ENCODE measurements around the gene SLC9C1.

The SLC9C1 gene

DNA sequence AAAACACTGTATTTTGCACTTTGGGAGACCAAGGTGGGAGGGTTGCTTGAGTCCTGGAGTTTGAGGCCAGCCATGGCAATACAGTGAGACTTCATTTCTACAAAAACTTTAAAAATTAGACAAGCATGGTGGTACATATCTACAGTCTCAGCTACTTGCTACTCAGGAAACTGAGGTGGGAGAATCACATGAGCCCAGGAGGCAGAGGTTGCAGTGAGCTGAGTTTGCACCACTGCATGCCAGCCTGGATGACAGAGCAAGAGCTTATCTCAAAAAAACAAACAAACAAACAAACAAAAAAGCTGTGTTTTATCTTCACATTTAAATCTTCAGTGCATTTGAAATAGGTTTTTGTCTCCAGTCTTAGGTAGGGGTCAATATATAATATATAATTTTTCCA, 4.8 kb upstream of the SLC9C1 start:
- Mint-ChIP-seq H3K4me1 (peaks cover 36% of the 10 kb centered on the region), H3K27me3 (no peaks in the 10 kb centered on the region), H3K9me3 (no peaks in the 10 kb centered on the region), H3K36me3 (no peaks in the 10 kb centered on the region), H3K4me3 (no peak overlapping the region), H3K27ac (peak overlapping the region; percentile 60)
- CTCF ChIA-PET, result interaction anchor here (0.6 to 1.2 kb wide), 4 partner anchors 20 to 187 kb away, joined by 3 to 6 read pairs (median 4); no protein-coding TSS in a partner anchor
- peak; percentile 26 for DNase-seq

DNA sequence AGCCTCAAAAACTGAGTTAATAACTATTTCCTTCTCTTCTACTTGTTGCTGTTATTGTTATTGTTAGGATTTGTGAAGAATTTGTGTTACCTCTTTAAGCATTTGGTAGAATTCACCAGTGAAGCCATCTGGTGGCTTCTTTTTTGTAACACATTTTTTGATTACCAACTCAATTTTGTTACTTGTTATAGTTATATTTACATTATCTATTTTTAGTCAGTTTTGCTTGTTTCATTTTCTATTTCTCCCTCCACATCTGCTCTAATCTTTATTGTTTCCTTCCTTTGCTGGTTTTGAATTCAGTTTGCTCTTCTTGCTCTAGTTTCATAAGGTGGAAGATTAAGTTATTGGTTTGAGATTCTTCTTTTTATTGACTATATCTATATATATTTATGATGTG, 3.7 kb upstream of the SLC9C1 start:
- peak overlapping the region; percentile 0 for H3K4me3 Mint-ChIP-seq

DNA sequence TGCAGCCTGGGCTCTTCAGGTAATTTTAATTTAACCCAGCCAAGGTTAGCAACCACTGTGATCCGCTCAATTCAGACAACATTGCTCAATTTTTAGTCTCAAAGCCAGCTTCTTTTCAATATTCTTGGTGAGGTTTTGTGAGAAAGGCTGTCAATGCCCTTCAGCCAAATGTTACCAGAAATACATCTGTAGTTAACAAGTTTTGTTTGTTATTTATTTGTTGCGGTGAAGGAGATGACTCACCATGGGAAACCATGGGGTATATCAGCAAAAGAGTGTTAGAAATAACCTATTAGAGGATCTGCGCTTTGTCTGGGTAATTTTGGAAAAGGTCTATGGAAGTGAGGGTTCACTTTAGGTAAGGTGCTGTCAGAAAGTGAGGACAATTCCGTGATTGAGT, 5.0 kb downstream of the SLC9C1 start:
- no peak overlapping the region for H3K4me3 Mint-ChIP-seq
- no peak overlapping the region for H3K27ac Mint-ChIP-seq
- no peaks in the 10 kb centered on the region for H3K27me3 Mint-ChIP-seq
- peaks cover 5% of the 10 kb centered on the region for H3K9me3 Mint-ChIP-seq
- no peak for DNase-seq
- CTCF ChIA-PET, result interaction anchor here (1.1 to 2.8 kb wide), 3 partner anchors 150 to 177 kb away, joined by 3 to 9 read pairs (median 5); no protein-coding TSS in a partner anchor
- no peaks in the 10 kb centered on the region for H3K36me3 Mint-ChIP-seq
- peaks cover 9% of the 10 kb centered on the region for H3K4me1 Mint-ChIP-seq

More for the DNA sequence above, 3.7 kb upstream of the SLC9C1 start:
- Mint-ChIP-seq H3K27me3 (no peaks in the 10 kb centered on the region), H3K27ac (peak overlapping the region; percentile 89), H3K9me3 (no peaks in the 10 kb centered on the region), H3K4me1 (peaks cover 43% of the 10 kb centered on the region), H3K36me3 (no peaks in the 10 kb centered on the region)
- CTCF ChIA-PET, result interaction anchor here (1.0 to 1.6 kb wide), 4 partner anchors 12 to 197 kb away, joined by 3 to 6 read pairs (median 3); no protein-coding TSS in a partner anchor
- DNase-seq, result no peak

GRCh38 chr3:112280266-112280665, 13.8 kb downstream of the SLC9C1 start:
- no peaks in the 10 kb centered on the region for H3K36me3 Mint-ChIP-seq
- peaks cover 10% of the 10 kb centered on the region for H3K27me3 Mint-ChIP-seq
- no peak for DNase-seq
- no peaks in the 10 kb centered on the region for H3K9me3 Mint-ChIP-seq
- no peak overlapping the region for H3K4me3 Mint-ChIP-seq
- no peak overlapping the region for H3K27ac Mint-ChIP-seq
- CTCF ChIA-PET, result interaction anchor here (0.7 kb wide), 1 partner anchor 12 kb away, joined by 3 read pairs; no protein-coding TSS in a partner anchor
- no peaks in the 10 kb centered on the region for H3K4me1 Mint-ChIP-seq

- no peak overlapping the region for H3K4me3 Mint-ChIP-seq
- no peak for DNase-seq
- H3K27ac Mint-ChIP-seq, result no peak overlapping the region
- H3K27me3 Mint-ChIP-seq, result no peaks in the 10 kb centered on the region
- no peaks in the 10 kb centered on the region for H3K4me1 Mint-ChIP-seq
- H3K9me3 Mint-ChIP-seq, result no peaks in the 10 kb centered on the region
- H3K36me3 Mint-ChIP-seq, result no peaks in the 10 kb centered on the region
- CTCF ChIA-PET, result no interaction called here
Observed at GRCh38 chr3:112273536-112273935, 20.5 kb downstream of the SLC9C1 start.

GRCh38 chr3:112261742-112262141, 32.3 kb downstream of the SLC9C1 start:
- Mint-ChIP-seq H3K36me3 (no peaks in the 10 kb centered on the region), H3K4me1 (no peaks in the 10 kb centered on the region), H3K27ac (no peak overlapping the region), H3K9me3 (no peaks in the 10 kb centered on the region), H3K4me3 (no peak overlapping the region), H3K27me3 (no peaks in the 10 kb centered on the region)
- CTCF ChIA-PET, result no interaction called here
- DNase-seq, result no peak

- no peak for DNase-seq
- H3K4me3 Mint-ChIP-seq, result no peak overlapping the region
- CTCF ChIA-PET, result no interaction called here
- H3K36me3 Mint-ChIP-seq, result no peaks in the 10 kb centered on the region
- no peak overlapping the region for H3K27ac Mint-ChIP-seq
- H3K27me3 Mint-ChIP-seq, result no peaks in the 10 kb centered on the region
- no peaks in the 10 kb centered on the region for H3K4me1 Mint-ChIP-seq
- no peaks in the 10 kb centered on the region for H3K9me3 Mint-ChIP-seq
Observed at GRCh38 chr3:112260563-112260962, 33.5 kb downstream of the SLC9C1 start.

GRCh38 chr3:112253301-112253971, 40.6 kb downstream of the SLC9C1 start:
- Mint-ChIP-seq H3K36me3 (no peaks in the 10 kb centered on the region), H3K27me3 (peaks cover 6% of the 10 kb centered on the region), H3K4me1 (peaks cover 5% of the 10 kb centered on the region), H3K27ac (no peak overlapping the region), H3K9me3 (peaks cover 8% of the 10 kb centered on the region), H3K4me3 (no peak overlapping the region)
- CTCF ChIA-PET, result no interaction called here
- DNase-seq, result no peak

DNA sequence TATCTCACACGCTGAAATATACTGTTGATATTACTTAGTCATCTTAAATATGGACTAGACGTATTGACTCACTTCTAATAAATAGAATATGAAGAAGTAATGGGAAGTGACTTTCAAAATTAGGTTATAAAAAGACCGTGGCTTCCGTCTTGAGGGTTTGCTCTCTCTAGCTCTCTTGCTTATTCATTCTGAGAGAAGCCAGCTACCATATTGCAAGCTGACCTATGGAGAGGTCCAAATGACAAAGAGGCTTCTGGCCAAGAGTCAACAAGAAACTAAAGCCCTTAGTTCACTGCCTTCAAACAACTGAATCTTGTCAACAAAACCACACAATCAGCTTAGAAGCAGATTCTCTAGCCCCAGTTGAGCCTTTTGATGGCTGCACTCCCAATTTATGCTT, 46.1 kb downstream of the SLC9C1 start:
- Mint-ChIP-seq H3K27ac (no peak overlapping the region), H3K27me3 (peaks cover 6% of the 10 kb centered on the region), H3K4me1 (no peaks in the 10 kb centered on the region), H3K9me3 (peaks cover 2% of the 10 kb centered on the region), H3K4me3 (no peak overlapping the region), H3K36me3 (no peaks in the 10 kb centered on the region)
- CTCF ChIA-PET, result interaction anchor here (1.4 kb wide), 1 partner anchor 234 kb away, joined by 3 read pairs; no protein-coding TSS in a partner anchor
- DNase-seq, result no peak

GRCh38 chr3:112247350-112247749, 46.7 kb downstream of the SLC9C1 start:
- Mint-ChIP-seq H3K36me3 (no peaks in the 10 kb centered on the region), H3K27me3 (peaks cover 6% of the 10 kb centered on the region), H3K4me3 (no peak overlapping the region), H3K4me1 (no peaks in the 10 kb centered on the region), H3K9me3 (peaks cover 2% of the 10 kb centered on the region), H3K27ac (no peak overlapping the region)
- CTCF ChIA-PET, result interaction anchor here (1.4 kb wide), 1 partner anchor 234 kb away, joined by 3 read pairs; no protein-coding TSS in a partner anchor
- no peak for DNase-seq

GRCh38 chr3:112233083-112233482, 60.9 kb downstream of the SLC9C1 start:
- Mint-ChIP-seq H3K4me3 (no peak overlapping the region), H3K4me1 (no peaks in the 10 kb centered on the region), H3K27ac (no peak overlapping the region), H3K27me3 (peaks cover 8% of the 10 kb centered on the region), H3K9me3 (no peaks in the 10 kb centered on the region), H3K36me3 (no peaks in the 10 kb centered on the region)
- CTCF ChIA-PET, result interaction anchor here (0.6 kb wide), 1 partner anchor 40 kb away, joined by 3 read pairs; no protein-coding TSS in a partner anchor
- no peak for DNase-seq

DNA sequence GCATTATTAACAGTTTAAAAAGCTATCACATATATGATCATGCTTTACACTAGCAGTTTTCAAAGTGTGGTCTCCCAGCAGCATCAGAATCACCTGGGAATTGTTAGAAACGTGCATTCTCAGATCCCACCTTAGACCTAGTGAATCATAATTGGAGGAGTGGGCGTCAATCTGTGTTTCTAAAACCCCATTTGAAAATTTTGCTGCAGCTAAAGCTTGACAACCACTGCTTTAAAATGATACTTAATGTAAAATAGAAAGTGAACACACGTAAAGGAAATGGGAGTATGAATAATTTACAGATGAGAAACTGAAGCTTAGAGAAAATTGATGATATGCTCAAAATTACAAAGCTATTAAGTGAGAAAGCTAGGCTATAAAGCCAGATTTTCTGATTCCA, 62.3 kb downstream of the SLC9C1 start:
- H3K36me3 Mint-ChIP-seq, result no peaks in the 10 kb centered on the region
- CTCF ChIA-PET, result no interaction called here
- H3K4me3 Mint-ChIP-seq, result no peak overlapping the region
- no peaks in the 10 kb centered on the region for H3K4me1 Mint-ChIP-seq
- no peak overlapping the region for H3K27ac Mint-ChIP-seq
- peaks cover 8% of the 10 kb centered on the region for H3K27me3 Mint-ChIP-seq
- H3K9me3 Mint-ChIP-seq, result no peaks in the 10 kb centered on the region
- no peak for DNase-seq

DNA sequence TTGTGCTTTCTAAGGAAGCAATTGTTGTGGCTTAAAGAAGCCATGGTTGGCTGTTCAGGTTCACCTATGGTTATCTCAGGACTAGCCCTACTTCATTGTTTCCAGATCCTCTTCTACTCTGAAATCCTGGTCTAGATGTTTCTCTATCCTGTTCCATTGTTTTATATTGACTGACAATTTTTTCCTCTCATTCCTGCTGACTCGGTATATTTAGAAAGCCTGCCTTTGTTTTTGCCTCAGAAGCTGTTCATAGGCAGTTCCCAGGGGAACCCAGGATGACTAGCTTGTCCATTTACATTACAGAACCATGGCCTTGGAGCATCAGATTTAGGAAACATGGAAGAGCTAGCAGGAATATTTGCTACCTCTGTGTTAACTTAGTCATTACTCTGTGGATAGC, 64.0 kb downstream of the SLC9C1 start:
- peaks cover 11% of the 10 kb centered on the region for H3K9me3 Mint-ChIP-seq
- CTCF ChIA-PET, result no interaction called here
- H3K27me3 Mint-ChIP-seq, result peaks cover 8% of the 10 kb centered on the region
- DNase-seq, result no peak
- no peak overlapping the region for H3K4me3 Mint-ChIP-seq
- H3K4me1 Mint-ChIP-seq, result no peaks in the 10 kb centered on the region
- no peaks in the 10 kb centered on the region for H3K36me3 Mint-ChIP-seq
- no peak overlapping the region for H3K27ac Mint-ChIP-seq

GRCh38 chr3:112228786-112229185, 65.2 kb downstream of the SLC9C1 start:
- Mint-ChIP-seq H3K4me1 (no peaks in the 10 kb centered on the region), H3K27ac (no peak overlapping the region), H3K36me3 (peaks cover 3% of the 10 kb centered on the region), H3K4me3 (no peak overlapping the region), H3K27me3 (peaks cover 19% of the 10 kb centered on the region), H3K9me3 (peaks cover 14% of the 10 kb centered on the region)
- CTCF ChIA-PET, result no interaction called here
- no peak for DNase-seq

DNA sequence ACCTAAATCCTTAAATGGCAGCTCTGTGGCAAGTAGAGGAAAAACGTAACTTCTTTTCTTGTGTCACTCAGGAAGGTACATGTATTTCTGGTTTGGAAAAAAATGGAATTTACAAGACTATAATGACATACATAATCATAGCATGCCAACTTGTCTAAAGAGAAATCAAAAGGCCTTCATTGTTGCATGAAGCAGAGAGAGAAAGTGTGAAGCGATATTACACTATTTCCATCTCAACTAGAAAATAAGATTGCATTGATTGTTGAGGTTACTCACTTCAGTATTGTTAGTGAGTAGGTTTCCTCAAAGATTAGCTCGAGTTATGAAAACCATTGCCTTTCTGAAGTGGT, 93.7 kb downstream of the SLC9C1 start:
- no peaks in the 10 kb centered on the region for H3K4me1 Mint-ChIP-seq
- no peak overlapping the region for H3K27ac Mint-ChIP-seq
- H3K27me3 Mint-ChIP-seq, result no peaks in the 10 kb centered on the region
- H3K4me3 Mint-ChIP-seq, result no peak overlapping the region
- CTCF ChIA-PET, result no interaction called here
- no peak for DNase-seq
- no peaks in the 10 kb centered on the region for H3K36me3 Mint-ChIP-seq
- H3K9me3 Mint-ChIP-seq, result no peaks in the 10 kb centered on the region
